ENCODE data around the gene MCAT. TPM values are rescaled to one million over a fixed set of nuclear protein-coding genes. Genes with fewer than 3 reads are reported as not detected.
"Not testable (repeated sequence)": the region's sequence is repeated elsewhere in the genome, so short reads cannot be mapped to it uniquely, and the experiment has no call there.

The MCAT gene
- total RNA-seq, 1 experiment from 2014 or later = 16.3 TPM

DNA sequence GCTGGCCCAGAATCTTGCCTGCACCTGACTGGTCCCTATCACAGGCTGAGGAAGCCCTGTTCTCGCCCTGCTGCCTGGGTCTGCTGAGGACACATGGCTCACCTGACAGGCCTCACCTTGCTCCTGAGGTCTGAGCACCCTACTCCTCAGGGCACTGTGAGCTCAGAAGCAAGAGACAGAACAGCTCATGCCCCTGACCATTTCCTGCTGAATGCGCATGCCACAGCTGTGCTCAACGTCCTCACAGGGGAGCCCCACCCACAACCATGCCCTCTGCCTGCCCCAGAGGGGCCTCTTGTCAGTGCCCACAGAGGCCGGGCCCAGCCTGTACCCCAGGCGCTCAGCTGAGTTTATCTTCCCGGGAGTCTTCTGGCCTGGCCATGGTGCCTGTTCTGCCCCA, 5.4 kb upstream of the MCAT start:
- ATAC-seq (no peak), DNase-seq (ENCODE audit: low read depth, low spot score) (no peak)
- H3K4me1 ChIP-seq (ENCODE audit: control insufficient read depth, insufficient read depth, low read length) = peaks cover under 1% of the 10 kb centered on the region; the same call in 1 of the 2 replicates
- BruUV-seq (replicated peaks) = no TSS peak
- intact Hi-C loops (cut with micrococcal nuclease; ENCODE audit: unreplicated experiment) = no loop called here
- no peaks in the 10 kb centered on the region for H3K27me3 ChIP-seq (ENCODE audit: control insufficient read depth, insufficient read depth, low read length)
- POLR2A ChIA-PET = no interaction called here
- TF ChIP-seq SIN3A (IDR thresholded peaks at IDR 0.05; ENCODE audit: borderline replicate concordance, insufficient read depth, low read depth, low read length) (no peak), TCF7L2 (IDR thresholded peaks at IDR 0.05; ENCODE audit: low read depth, low read length) (no peak)
- H3K9me3 ChIP-seq (ENCODE audit: control insufficient read depth, insufficient read depth, low read depth, low read length) = no peaks in the 10 kb centered on the region
- in situ Hi-C loops (cut with HindIII; ENCODE audit: low pct_unique_long_range_greater_than_20kb, low sequenced_read_pairs) = no loop called here
- H3K36me3 ChIP-seq (ENCODE audit: control insufficient read depth, insufficient read depth, low read length) = no peaks in the 10 kb centered on the region
- H3K4me3 ChIP-seq (ENCODE audit: low read depth in 2 of 2, low read length in 2 of 2) = no peak overlapping the region
- CTCF ChIA-PET = no interaction called here
- no peak overlapping the region for H3K27ac ChIP-seq (ENCODE audit: low read length)

DNA sequence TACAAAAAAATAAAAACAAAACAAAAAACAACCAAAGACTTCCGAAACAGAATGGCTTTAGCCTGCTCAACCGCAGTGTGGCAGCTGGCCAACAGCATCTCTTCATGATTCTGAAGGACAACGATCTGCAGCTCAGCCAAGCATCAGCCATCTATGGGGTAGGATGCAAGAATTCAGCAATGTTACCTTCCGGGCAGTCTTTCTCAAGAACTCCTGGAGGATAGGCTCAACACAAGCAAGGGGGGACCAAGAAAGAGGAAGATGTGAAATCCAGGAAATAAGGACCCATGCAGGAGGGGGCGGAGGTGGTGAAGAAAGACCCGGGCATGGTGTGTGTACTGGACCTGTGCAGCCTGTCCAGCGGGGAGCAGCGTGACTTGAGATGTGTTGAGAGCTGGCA, 4.6 kb upstream of the MCAT start:
- Histone ChIP-seq H3K27me3 (ENCODE audit: control insufficient read depth, insufficient read depth, low read length) (no peaks in the 10 kb centered on the region), H3K36me3 (ENCODE audit: control insufficient read depth, insufficient read depth, low read length) (no peaks in the 10 kb centered on the region; the same call in 1 of the 2 replicates), H3K4me1 (ENCODE audit: control insufficient read depth, insufficient read depth, low read length) (no peaks in the 10 kb centered on the region), H3K9me3 (ENCODE audit: control insufficient read depth, insufficient read depth, low read depth, low read length) (no peaks in the 10 kb centered on the region), H3K4me3 (ENCODE audit: low read depth in 2 of 2, low read length in 2 of 2) (no peak overlapping the region), H3K27ac (ENCODE audit: low read length) (no peak overlapping the region)
- in situ Hi-C loops (cut with HindIII; ENCODE audit: low pct_unique_long_range_greater_than_20kb, low sequenced_read_pairs) (no loop called here), intact Hi-C loops (cut with micrococcal nuclease; ENCODE audit: unreplicated experiment) (no loop called here)
- BruUV-seq (replicated peaks) = no TSS peak
- CTCF ChIA-PET = interaction anchor here (0.7 kb wide), 1 partner anchor 763 kb away, joined by 7 read pairs; no protein-coding TSS in a partner anchor
- ATAC-seq (no peak), DNase-seq (ENCODE audit: low read depth, low spot score) (no peak)
- POLR2A ChIA-PET = no interaction called here
- no peak for TF ChIP-seq SIN3A (IDR thresholded peaks at IDR 0.05; ENCODE audit: borderline replicate concordance, insufficient read depth, low read depth, low read length)
- TF ChIP-seq CTCF (IDR thresholded peaks at IDR 0.05) = no peak
- TF ChIP-seq TCF7L2 (IDR thresholded peaks at IDR 0.05; ENCODE audit: low read depth, low read length) = no peak
- no peak for TF ChIP-seq REST (IDR thresholded peaks at IDR 0.05; ENCODE audit: insufficient read depth in 1 of 2, low read depth in 2 of 2, low read length in 1 of 2)
- no peak for TF ChIP-seq POLR2AphosphoS5 (IDR thresholded peaks at IDR 0.05; ENCODE audit: low read depth, low read length)

GRCh38 chr22:43146332-43146731, 3.1 kb upstream of the MCAT start:
- H3K4me1 ChIP-seq (ENCODE audit: control insufficient read depth, insufficient read depth, low read length); POLR2A ChIA-PET; DNase-seq (ENCODE audit: low read depth, low spot score); intact Hi-C loops (cut with micrococcal nuclease; ENCODE audit: unreplicated experiment); H3K4me3 ChIP-seq (ENCODE audit: low read depth in 2 of 2, low read length in 2 of 2); CTCF ChIA-PET; H3K27ac ChIP-seq (ENCODE audit: low read length); ATAC-seq; H3K36me3 ChIP-seq (ENCODE audit: control insufficient read depth, insufficient read depth, low read length); H3K27me3 ChIP-seq (ENCODE audit: control insufficient read depth, insufficient read depth, low read length); BruUV-seq (replicated peaks); H3K9me3 ChIP-seq (ENCODE audit: control insufficient read depth, insufficient read depth, low read depth, low read length); in situ Hi-C loops (cut with HindIII; ENCODE audit: low pct_unique_long_range_greater_than_20kb, low sequenced_read_pairs): not testable (repeated sequence)

DNA sequence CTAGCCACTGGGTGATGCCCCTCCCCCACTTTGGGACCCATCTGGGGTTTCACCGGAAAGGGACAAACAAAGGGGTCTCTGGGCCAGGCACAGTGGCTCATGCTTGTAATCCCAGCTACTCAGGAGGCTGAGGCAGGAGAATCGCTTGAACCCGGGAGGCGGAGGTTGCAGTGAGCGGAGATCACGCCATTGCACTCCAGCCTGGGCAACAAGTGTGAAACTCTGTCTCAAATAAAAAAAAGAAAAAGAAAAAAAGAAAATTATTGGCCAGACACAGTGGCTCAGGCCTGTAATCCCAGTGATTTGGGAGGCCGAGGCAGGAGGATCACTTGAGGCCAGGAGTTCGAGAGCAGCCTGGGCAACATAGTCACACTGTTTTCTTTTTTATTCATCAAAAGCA, 2.2 kb upstream of the MCAT start:
- ATAC-seq; in situ Hi-C loops (cut with HindIII; ENCODE audit: low pct_unique_long_range_greater_than_20kb, low sequenced_read_pairs); DNase-seq (ENCODE audit: low read depth, low spot score); BruUV-seq (replicated peaks); H3K27ac ChIP-seq (ENCODE audit: low read length); H3K4me1 ChIP-seq (ENCODE audit: control insufficient read depth, insufficient read depth, low read length); H3K27me3 ChIP-seq (ENCODE audit: control insufficient read depth, insufficient read depth, low read length); H3K4me3 ChIP-seq (ENCODE audit: low read depth in 2 of 2, low read length in 2 of 2); intact Hi-C loops (cut with micrococcal nuclease; ENCODE audit: unreplicated experiment); H3K9me3 ChIP-seq (ENCODE audit: control insufficient read depth, insufficient read depth, low read depth, low read length); H3K36me3 ChIP-seq (ENCODE audit: control insufficient read depth, insufficient read depth, low read length): not testable (repeated sequence)
- POLR2A ChIA-PET = interaction anchor here (0.6 kb wide), 1 partner anchor 34 kb away, joined by 4 read pairs; no protein-coding TSS in a partner anchor
- CTCF ChIA-PET = interaction anchor here (0.7 kb wide), 1 partner anchor 801 kb away, joined by 3 read pairs; no protein-coding TSS in a partner anchor
